PFSK-1 (cell line): ENCODE measurements around the gene TAF6L. TPM values are rescaled to one million over a fixed set of nuclear protein-coding genes. Genes with fewer than 3 reads are reported as not detected.

Source experiments
- FOXP2 ChIP-seq: optimal IDR thresholded peaks from 2 replicates; pipeline ENCODE3; 2011; ENCODE audit warnings: borderline replicate concordance, control low read depth, inconsistent platforms; ENCODE audit not compliant: insufficient read depth; ENCODE audit errors: extremely low read length, extremely low read depth
- POLR2AphosphoS5 ChIP-seq: IDR thresholded peaks from 2 replicates; pipeline ENCODE4 v1.6.1; 2012; ENCODE audit warnings: low read depth, mild to moderate bottlenecking, control low read depth, low read length, moderate library complexity
- REST ChIP-seq, 2 experiments: IDR thresholded peaks; 2 replicates each; pipeline versions ENCODE4 v1.6.1 to v1.8.0; 2011 to 2012; ENCODE audit warnings: low read depth in 2 of 2, low read length in 2 of 2, control low read depth in 1 of 2, inconsistent platforms in 1 of 2, mild to moderate bottlenecking in 1 of 2, moderate library complexity in 1 of 2; ENCODE audit not compliant: insufficient read depth in 1 of 2
- SIN3A ChIP-seq: IDR thresholded peaks from 2 replicates; pipeline ENCODE4 v1.6.1; 2012; ENCODE audit warnings: mild to moderate bottlenecking, low read length, moderate library complexity, borderline replicate concordance; ENCODE audit not compliant: insufficient read depth
- TAF1 ChIP-seq: IDR thresholded peaks from 2 replicates; pipeline ENCODE4 v1.6.1; 2012; ENCODE audit warnings: low read length, control low read depth, borderline replicate concordance; ENCODE audit not compliant: insufficient read depth
- polyA plus RNA-seq: library from polyadenylated mRNA; unstranded; fragments of >200 nt; gene quantifications from one replicate; pipeline ENCODE4 v1.2.1, GENCODE V29; 2012; ENCODE audit warnings: low read depth, missing spikeins; ENCODE audit not compliant: insufficient read length

TAF6L gene, protein sequence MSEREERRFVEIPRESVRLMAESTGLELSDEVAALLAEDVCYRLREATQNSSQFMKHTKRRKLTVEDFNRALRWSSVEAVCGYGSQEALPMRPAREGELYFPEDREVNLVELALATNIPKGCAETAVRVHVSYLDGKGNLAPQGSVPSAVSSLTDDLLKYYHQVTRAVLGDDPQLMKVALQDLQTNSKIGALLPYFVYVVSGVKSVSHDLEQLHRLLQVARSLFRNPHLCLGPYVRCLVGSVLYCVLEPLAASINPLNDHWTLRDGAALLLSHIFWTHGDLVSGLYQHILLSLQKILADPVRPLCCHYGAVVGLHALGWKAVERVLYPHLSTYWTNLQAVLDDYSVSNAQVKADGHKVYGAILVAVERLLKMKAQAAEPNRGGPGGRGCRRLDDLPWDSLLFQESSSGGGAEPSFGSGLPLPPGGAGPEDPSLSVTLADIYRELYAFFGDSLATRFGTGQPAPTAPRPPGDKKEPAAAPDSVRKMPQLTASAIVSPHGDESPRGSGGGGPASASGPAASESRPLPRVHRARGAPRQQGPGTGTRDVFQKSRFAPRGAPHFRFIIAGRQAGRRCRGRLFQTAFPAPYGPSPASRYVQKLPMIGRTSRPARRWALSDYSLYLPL
- 37.6 TPM for polyA plus RNA-seq

GRCh38 chr11:62771144-62772021 is at the start of gene TAF6L:
Gene TAF6L, plus strand, starts transcription at chr11:62771396. Its CDS starts 4,388 bp downstream, at chr11:62775784.
- TF ChIP-seq TAF1 = peak; percentile 56; the same call in 1 of the 2 replicates
- 0 out of 2 replicates have a peak, but pooled peaks have one; percentile 76 for TF ChIP-seq SIN3A
- peak; percentile 66 for TF ChIP-seq FOXP2
- no peak for TF ChIP-seq REST (IDR thresholded peaks at IDR 0.05; ENCODE audit: insufficient read depth in 1 of 2, low read depth in 2 of 2, low read length in 2 of 2)
- peak; percentile 89 for TF ChIP-seq POLR2AphosphoS5

DNA sequence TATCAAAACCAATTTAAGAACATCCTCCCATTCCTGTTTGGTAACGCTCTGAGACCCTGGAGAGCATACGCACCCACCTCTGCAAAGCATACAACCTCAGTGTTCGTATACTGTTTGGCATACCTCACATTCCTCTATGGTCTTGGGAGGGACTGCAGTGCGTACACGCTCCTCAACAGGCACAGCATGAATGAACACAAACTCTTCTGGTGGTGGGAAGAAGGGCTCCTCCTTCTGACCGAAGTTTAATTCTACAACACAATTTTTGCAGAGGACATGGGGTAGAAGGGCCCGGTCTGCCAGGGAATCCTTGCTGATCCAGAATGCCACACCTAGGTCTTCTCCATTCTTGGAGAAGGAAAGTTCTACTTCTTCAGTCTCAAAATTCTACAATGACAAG is 49.2 kb upstream of the TAF6L start:
- no peak for TF ChIP-seq SIN3A
- TF ChIP-seq POLR2AphosphoS5 = no peak; the same call in 1 of the 2 replicates
- TF ChIP-seq FOXP2 = no peak
- TF ChIP-seq TAF1 = no peak
- no peak for TF ChIP-seq REST (IDR thresholded peaks at IDR 0.05; ENCODE audit: insufficient read depth in 1 of 2, low read depth in 2 of 2, low read length in 2 of 2)

DNA sequence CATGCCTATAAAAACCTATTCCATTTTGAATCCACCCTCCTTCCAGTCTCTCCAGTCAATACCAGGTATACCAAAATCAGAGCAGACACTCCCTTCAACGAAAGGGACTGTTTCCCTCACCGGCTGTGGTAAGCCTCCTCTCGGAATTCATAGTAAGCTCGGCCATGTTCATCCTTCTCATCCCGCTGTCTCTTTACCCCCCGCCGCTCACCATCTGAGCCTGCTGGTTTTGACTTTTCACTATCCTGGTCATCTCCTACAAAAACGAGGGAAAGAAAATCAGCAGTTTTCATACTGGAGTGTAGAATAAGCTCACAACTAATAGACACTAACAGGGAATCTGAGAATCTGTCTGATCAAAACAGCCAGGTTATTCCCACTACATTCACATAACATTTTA is 47.0 kb upstream of the TAF6L start:
- no peak for TF ChIP-seq POLR2AphosphoS5
- TF ChIP-seq FOXP2 = no peak
- TF ChIP-seq TAF1 = no peak
- no peak for TF ChIP-seq REST (IDR thresholded peaks at IDR 0.05; ENCODE audit: insufficient read depth in 1 of 2, low read depth in 2 of 2, low read length in 2 of 2)
- no peak for TF ChIP-seq SIN3A

DNA sequence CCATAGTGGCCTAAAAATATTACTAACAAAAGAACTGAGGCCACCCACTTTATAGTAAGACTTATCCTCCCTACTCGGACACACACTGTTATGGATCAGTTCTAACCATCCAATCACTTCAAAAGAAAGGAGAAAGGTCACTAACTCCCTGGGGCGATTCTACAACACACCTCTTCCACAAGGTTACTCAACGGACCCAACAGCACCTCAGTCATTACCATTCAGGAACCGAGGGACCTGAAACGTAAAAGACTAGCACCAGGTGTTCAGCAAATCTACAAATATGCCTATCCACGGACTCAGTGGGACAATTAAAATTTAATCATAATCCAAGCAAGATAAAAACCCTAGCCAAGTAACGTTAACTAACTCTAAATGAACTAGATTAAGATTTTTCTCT is 45.5 kb upstream of the TAF6L start:
- TF ChIP-seq REST (IDR thresholded peaks at IDR 0.05; ENCODE audit: insufficient read depth in 1 of 2, low read depth in 2 of 2, low read length in 2 of 2) (no peak), TAF1 (0 out of 2 replicates have a peak, but pooled peaks have one; percentile 8)
